ENCODE results near the gene ACCS. TPM values are rescaled to one million over a fixed set of nuclear protein-coding genes. Genes with fewer than 3 reads are reported as not detected.

The ACCS gene
- total RNA-seq, 1 experiment from 2014 or later, result 2.3 TPM

DNA sequence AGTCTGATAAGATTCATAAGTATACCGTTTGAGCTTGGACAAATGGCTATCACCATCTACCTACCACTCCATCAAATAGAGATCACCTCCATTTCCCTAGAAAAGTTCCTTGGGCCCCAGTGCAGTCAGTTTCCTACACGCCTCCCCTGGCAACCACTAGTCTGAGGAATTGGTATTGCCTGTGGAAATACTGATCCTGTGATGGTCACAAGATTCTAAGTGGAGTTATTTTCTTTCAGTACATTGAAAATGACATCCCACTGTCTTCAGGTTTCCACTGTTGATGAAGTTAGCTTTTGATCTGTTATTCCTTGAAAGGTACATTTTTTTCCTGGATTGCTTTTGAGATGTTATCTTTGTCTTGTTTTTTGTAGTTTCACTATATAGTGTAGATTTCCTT lies 22.9 kb upstream of the ACCS start:
- no peak for DNase-seq (ENCODE audit: low read depth)

DNA sequence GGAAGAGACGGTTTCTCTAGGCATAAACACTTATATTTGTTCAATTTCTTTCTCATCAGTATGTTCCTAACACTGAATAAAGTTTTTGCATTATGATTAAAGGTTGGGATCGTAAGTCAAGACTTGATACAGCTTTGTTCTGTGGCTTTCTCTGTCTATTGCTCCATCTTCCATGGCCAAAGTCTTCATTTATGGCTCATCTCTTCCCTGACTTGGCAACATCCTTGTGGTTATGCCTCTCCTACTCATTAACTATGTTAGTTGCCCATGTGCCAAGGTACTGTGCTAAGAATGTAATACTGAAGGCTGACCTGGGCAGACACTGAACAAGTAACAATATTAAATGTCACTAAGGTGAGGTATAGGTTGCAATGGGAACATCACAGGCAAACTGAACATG lies 19.9 kb upstream of the ACCS start:
- DNase-seq (ENCODE audit: low read depth), result no peak

DNA sequence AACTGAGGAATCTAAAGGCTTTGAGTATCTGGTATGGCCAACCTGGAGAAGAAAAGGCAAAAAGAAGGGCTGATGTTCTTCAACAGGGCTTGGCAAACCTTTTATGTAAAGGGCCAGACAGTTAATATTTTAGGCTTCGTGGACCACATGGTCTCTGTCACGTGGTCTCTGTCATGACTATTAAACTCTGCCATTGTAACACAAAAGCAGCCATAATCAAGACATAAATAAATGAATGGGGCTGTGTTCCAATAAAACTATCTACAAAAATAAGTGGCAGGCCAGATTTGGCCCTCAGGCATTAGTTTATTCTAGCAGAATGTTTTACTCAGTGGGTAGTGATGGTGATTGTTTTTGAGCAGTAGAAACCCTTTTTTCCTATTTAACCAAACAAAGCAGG lies 18.8 kb upstream of the ACCS start:
- no peak for DNase-seq (ENCODE audit: low read depth)

DNA sequence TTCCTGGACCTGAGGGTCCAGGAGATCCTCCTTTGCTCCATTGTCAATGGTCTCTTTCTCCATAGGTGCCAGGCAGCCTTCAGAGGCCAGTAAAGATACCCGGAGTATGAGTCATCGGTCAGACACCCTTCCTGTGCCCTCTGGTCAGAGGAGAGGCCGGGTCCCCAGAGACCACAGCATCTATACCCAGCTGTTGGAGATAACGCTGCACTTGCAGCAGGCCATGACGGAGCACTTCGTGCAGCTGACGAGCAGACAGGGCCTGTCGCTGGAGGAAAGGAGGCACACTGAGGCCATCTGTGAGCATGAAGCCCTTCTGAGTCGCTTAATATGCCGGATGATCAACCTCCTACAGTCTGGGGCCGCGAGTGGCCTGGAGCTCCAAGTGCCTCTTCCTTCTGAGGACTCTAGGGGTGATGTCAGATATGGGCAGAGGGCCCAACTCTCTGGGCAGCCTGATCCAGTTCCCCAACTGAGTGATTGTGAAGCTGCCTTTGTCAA lies 18.1 kb upstream of the ACCS start, which contains the start of gene ACCSL:
ACCSL (plus strand) TSS at position 51 of the 501 bp plus-strand sequence; CDS start at position 107, 56 bp downstream.
- DNase-seq (ENCODE audit: low read depth), result peak; percentile 30

DNA sequence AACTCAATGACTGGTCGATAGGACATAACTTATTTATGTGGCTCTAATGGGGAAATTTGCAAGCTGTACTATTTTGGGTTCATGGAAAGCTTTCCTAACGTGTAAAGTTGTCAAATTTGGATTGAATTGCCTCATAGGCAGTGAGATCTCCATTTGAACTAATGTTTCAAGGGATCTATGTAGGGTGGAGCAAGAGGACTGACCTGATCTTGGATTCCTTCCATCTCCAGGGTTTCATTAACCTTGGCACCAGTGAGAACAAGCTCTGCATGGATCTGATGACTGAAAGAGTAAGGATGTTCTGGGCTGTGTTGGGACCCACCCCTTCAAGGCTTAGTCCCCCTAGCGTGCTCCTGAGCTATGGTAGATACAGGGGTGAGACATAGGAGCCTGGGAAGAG lies 16.2 kb upstream of the ACCS start:
- no peak for DNase-seq (ENCODE audit: low read depth)

DNA sequence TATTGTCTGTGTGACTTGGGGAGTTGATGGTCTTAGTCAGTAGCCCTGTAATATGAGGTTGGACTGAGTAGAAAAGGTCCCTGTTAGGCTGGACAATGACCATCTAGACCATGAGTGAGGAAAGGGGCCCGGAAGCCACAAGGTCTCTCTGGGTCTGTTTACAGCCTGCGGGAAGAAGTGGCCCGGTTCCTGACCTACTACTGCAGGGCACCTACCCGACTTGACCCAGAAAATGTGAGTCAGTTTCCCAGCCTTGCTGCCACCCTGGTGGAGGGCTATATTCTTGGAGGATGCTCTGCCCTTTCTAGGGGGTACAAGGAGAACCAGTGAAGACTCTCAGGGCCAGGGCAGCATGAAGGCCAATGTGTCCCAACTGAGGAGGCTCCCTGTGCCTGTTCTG lies 14.9 kb upstream of the ACCS start:
- no peak for DNase-seq (ENCODE audit: low read depth)

DNA sequence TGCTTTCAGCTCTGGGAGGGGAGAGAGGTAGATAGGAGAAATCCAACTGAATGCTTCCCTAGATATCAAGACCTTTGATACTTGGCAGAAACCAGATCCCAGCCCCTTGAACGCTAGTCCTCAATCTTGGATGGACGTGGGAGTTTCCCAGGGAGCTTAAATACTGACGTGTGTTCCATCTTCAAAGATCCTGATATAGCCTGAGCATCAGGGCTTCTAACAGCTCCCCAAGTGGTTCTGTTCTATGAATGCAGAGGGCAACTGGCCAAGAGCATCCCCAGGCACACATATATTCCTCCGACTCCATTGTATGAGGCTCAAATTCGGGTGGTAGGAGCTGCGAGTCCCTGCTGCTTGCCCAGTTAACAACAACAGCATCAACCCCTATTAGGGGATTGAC lies 8.7 kb upstream of the ACCS start:
- no peak for DNase-seq (ENCODE audit: low read depth)

DNA sequence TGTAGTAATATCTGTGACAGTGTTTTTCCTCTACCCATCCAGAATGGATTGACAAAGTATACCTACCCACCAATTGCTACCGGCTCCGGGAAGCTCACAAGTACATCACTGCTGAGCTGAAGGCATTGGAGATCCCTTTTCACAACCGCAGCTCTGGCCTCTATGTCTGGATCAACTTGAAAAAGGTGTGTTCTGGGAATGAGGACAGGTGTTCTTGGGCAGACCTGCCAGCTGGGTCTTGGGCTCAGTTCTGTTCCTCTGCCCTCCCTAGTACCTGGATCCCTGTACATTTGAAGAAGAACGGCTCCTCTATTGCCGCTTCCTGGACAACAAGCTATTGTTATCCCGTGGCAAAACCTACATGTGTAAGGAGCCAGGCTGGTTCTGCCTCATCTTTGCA lies 7.8 kb upstream of the ACCS start:
- no peak for DNase-seq (ENCODE audit: low read depth)

DNA sequence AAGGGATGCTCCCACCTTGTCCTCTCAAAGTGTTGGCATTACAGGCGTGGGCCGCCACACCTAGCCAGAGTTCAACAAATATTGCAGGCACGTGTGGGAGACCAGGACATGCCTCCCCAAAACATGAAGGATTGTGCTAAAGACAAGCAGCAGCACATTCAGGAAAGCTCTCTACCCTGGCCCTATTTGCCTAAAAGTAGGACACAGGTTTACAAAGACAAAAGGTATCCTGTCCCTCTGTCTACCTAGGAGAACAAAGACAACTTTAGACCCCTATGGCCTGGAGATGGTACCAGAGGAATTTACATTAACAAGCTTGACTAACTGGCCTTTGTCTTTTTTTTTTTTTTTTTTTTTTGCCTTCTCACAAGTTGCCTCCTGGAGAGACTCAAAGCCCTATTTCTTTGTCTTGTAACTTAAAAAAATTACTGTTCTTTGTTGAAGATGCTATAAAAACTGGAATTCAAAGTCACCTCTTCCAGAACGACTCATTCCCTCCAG lies 859 bp upstream of the ACCS start:
- peak; percentile 5 for DNase-seq (ENCODE audit: low read depth)

DNA sequence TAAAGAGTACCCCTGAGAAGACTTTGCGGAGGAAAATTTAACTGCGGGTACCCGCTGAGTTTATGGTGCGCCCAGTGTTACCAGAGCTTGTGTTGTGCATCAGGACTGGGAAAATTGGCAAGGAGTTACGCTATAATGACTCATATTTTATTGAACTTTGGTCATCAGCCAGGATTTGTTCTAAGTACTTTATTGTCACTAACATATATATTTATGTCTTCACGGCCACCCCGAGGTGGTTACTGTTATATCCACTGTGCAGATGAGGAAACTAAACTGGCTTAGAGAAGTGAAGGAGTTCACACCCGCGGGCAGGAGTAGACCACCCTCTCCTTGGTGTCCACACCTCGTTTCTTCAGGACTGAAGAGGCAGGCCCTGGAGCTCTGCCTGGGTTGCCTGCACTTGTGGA lies 667 bp downstream of the ACCS start:
- peak; percentile 76 for DNase-seq (ENCODE audit: low read depth)

DNA sequence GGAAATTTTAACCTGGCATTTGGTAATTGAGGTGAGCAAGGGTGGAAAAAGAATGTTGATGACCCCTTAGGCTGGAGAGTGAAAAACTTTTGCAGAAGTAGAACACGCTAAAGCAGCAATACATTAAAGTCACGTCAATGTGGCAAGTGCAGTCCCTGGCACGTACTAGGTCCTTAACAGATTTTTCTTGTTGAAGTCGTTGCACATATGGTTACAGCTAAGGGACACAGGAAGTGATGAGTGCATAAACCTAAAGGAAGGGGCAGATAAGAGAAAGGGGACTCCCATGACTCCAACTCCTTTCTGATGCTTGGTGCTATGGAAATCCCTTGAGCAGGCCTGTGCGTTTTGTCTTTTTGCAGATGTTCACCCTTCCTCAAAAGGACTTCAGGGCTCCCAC lies 1.2 kb downstream of the ACCS start:
- no peak for DNase-seq (ENCODE audit: low read depth)

DNA sequence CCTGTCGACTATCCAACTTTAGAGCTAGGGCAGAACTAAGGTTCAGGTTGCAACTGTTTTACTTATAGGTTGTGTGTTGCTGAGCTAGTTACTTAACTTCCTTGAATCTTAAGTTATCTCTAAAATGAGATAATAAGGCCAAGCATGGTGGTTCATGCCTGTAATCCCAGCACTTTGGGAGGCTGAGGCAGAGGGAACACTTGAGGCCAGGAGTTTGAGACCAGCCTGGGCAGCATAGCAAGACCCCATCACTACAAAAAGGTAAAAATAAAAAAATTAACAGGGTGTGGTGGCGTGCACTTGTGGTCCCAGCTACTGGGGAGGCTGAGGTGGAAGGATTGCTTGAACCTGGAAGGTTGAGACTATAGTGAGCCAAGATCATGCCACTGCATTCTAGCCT lies 2.1 kb downstream of the ACCS start:
- no peak for DNase-seq (ENCODE audit: low read depth)

DNA sequence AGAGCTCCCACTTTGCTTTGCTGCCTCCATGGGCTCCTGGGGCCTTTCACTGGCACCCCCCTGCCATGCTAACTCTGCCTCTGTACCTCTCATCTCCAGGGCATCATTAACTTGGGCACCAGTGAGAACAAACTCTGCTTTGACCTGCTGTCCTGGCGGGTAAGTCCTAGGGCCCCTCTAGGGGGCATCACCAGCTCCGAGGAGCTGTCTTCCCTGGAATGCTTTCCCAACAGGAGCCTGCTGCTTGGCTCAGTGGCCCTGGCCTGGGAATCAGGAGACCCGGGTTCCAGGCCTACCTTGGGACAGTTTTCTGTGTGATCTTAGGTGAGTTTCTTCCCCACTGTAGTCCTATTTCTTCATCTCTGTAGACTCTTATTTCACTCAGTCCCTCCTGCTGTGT lies 5.1 kb downstream of the ACCS start:
- no peak for DNase-seq (ENCODE audit: low read depth)

DNA sequence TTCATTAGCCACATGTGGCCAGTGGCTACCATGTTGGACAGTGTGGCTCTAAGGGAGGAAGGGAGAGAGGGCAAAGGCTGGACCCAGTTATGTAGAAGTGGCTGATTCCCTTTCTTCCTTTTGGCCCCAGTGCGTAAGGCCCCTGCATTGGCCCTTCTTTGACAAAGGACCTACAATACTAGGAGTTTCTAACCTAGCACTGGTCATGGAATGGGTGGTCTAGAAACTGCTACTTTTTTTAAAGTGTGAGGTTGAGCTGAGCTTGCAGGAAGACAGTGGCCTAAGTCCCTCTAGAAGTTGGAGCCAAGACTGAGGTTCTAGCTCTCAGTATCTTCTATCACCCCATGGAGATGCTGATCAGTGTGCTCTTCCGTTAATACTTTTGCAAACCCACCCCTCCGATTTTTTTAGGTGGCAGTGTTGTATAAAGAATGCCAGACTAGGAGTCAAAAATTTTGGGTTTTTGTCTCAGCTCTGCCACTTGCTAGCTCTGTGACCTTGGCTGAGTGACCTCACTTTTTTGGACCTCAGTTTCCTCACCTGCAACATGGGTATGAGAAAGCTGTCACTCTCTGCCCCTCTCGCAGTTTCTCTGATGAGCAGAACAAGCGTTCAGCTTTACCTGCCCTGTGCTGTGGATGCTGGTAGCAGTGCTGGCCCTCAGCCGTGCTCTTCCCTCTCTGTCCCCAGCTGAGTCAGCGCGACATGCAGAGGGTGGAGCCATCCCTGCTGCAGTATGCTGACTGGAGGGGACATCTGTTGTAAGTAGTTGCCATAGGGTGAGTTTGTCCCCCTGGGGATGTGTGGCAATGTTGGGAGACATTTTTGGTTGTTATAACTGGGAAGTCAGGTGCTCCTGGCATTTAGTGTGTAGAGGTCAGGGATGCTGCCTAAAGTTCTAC lies 6.9 kb downstream of the ACCS start:
- DNase-seq (ENCODE audit: low read depth), result no peak

DNA sequence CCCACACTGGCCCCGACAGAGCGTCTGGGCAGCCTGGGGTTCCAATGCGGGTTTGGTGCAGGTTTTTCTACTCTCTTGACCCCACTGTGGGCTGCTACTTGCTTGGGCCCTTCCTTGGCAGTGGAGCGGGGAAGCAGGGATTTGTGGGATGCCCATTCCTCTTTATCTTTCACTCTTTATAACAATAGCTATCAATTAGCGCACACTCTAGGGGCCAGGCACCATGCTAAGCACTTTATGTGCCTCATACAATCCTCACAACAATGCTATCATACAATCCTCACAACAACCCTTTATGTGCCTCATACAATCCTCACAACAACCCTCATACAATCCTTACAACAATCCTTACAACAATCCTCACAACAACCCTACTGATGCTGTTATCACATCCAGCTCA lies 12.7 kb downstream of the ACCS start:
- DNase-seq (ENCODE audit: low read depth), result no peak

DNA sequence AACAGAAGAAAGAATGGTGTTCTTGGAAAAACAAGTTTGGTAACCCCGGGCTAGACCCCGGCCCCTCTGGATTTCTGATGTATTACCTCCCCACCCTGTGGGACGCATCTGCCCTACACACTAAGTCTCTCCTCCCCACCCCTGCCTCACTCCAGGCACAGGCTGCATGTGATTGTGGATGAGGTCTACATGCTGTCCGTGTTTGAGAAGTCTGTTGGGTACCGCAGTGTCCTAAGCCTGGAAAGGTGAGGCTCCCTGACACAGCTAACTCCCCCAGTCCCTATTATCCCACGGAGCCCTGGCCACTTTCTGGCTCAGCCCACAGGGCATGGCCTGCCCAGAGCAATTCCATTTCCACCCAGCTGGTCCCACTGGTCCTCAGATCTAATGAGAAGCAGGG lies 13.3 kb downstream of the ACCS start:
- no peak for DNase-seq (ENCODE audit: low read depth)

DNA sequence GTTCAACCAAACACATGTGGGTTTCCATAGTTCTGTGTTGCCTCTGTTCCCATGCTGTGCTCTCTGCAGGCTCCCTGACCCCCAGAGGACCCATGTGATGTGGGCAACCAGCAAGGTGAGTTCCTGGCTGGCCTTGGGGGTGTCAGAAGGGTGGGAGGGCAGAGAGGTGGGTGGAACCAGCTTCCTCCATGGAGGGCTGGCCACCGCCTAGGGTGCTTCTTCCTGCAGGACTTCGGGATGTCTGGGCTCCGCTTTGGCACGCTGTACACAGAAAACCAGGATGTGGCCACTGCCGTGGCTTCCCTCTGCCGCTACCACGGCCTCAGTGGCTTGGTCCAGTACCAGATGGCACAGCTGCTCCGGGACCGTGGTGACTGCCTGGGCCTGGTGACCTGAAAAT lies 14.9 kb downstream of the ACCS start:
- DNase-seq (ENCODE audit: low read depth), result no peak

DNA sequence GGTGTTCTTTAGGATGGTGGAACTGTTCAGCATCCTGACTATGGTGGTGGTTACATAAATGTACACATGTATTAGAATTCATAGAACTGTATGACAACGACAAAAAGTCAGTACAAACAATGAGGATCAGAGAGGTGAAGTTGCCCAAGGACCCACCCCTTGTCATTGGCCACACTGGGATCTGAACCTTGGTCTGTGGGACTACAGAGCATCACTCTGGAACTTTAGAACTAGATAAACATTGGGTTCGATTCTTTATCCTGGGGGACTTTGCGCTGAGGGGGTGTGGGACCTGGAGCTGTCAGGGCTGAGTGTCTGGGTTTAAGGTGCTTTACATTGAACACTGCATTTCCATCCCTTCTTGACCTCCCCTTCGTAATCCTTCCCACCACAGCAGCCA lies 16.6 kb downstream of the ACCS start:
- no peak for DNase-seq (ENCODE audit: low read depth)

DNA sequence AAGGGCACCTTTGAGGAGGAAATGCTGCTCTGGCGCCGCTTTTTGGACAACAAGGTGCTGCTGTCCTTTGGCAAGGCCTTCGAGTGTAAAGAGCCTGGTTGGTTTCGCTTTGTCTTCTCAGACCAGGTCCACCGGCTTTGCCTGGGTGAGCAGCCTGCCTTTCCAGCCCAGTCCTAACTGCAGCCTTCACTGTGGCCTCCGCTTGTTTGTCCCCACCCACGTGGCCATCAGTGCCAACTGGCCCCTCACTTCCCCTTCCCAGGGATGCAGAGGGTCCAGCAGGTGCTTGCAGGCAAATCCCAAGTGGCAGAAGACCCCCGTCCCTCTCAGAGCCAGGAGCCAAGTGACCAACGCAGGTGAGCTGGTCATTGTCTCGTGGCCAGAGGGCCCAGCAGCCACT lies 17.4 kb downstream of the ACCS start:
- no peak for DNase-seq (ENCODE audit: low read depth)

DNA sequence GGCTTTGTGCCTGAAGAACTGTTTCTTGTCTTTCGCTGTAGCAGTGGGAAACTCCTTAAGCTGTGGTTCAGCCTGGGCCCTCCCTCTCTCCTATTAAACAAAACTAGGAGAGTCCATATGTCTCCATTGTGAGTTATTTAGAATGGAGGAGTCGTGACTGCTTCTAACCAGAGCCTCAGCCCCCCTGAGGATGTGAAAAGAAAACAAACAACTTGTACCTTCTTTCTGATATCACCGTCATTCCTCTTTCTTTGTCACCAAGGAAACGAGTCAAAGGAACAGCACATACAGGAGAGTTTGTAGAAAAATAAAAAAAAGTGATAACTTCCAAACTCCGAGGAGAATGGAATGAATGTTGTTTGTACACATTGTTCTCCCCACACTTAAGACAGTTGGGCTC lies 17.8 kb downstream of the ACCS start:
- DNase-seq (ENCODE audit: low read depth), result no peak

DNA sequence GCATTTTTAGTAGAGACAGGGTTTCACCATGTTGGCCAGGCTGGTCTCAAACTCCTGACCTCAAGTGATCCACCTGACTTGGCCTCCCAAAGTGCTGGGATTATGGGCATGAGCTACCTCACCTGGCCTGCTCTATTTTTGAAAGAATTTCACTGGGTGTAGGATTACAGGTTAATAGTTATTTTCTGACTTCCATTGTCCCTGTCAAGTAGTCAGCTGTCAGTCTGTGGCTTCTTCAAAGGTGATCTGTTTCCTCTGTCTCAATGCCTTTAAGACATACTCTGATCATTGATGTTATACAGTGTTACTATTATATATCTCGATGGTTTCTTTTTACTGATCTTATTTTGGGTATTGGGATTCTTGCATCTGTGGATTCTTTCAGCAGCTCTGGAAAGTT lies 19.3 kb downstream of the ACCS start:
- no peak for DNase-seq (ENCODE audit: low read depth)

DNA sequence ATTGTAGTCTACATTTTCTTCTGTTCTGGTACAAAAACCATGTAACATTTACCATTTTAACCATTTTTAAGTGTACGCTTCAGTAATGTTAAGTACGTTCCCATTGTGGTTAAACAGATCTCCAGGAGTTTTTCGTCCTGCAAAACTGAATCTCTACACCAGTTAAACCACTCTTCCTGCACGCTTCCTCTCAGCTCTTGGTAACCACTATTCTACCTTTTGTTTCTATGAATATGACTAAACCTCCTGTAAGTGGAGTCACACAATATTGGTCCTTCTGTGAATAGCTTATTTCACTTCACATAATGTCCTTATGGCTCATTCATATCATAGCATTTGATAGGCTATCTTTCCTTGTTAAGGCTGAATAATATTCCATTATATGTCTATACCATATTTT lies 22.3 kb downstream of the ACCS start:
- DNase-seq (ENCODE audit: low read depth), result no peak

DNA sequence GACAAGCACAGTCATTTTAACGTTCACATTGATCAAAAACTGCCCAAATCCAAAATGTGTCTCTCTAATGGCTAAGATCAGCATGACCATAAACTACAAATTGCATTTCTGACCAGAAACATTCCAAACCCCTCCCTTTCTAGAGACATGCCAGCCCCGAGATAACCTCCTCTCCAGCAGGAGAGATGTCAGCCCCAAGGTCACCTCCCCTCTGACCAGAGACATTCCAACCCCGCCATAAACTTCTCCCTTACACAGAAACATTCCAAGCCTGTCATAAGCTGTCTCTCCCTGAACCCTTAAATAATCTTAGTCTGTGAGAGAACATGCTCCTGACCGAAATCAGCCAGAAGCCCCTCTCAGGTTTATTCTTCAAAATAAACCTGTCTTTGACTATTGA lies 22.8 kb downstream of the ACCS start:
- DNase-seq (ENCODE audit: low read depth), result no peak

DNA sequence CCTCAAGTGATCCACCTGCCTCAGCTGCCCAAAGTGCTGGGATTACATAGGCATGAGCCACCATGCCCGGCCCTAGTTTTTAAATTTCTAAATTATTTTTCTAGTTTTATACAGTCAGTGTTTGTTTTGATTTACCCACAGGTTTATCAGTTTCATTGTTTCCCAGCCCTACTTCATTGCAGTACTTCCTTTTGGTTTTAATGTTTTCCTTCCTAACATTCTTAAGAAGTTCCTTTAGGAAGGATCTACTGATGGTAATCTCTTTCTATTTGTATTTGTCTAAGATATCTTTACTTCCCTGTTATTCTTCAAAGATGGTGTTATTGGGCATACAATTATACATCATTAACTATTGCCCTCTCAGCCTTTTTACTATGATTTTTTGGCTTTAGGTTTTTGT lies 24.5 kb downstream of the ACCS start:
- DNase-seq (ENCODE audit: low read depth), result no peak

Data from M059J (cell line).